Cardiac fibroblast (primary cell): ENCODE data around the gene MCM9.
"Not testable (repeated sequence)": the region's sequence is repeated elsewhere in the genome, so short reads cannot be mapped to it uniquely, and the experiment has no call there.

Experiments used
- DNase-seq, 2 donors: peaks; one replicate each; pipeline versions ENCODE4 v3.0.0 to v3.0.0-alpha.2; 2010; ENCODE audit warnings: low read depth in 2 of 2
- H3K4me3 ChIP-seq, 2 donors: replicated peaks in 1 of 2; 1 replicate in 1 of 2; 2 replicates in 1 of 2; pipeline ENCODE4 v1.5.1; 2011; ENCODE audit warnings: low read depth in 2 of 2, low read length in 2 of 2, mild to moderate bottlenecking in 2 of 2, moderate library complexity in 1 of 2
- TF ChIP-seq, protein P1 (sequence below): IDR thresholded peaks from one replicate; pipeline ENCODE4 v1.5.1; 2011; ENCODE audit warnings: low read depth, mild to moderate bottlenecking, low read length, inconsistent platforms

The MCM9 gene

DNA sequence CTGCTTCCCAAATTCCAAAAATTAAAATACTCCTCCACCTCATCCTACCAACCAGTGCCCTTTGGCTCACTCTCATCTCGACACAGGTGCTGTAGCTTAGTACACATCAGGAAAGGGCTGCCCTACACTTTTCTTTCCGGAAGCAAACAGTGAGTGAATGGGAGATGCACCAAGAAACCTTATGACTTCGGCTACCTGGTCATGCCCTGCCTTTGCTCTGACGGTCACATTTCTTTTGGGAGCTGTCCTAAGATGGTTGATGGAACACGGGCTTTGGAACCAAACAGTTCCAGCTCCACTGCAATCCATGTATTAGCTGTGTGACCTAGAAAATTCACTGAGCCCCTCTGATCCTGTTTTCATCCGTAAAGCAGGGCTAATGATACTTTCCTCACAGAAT is 133.7 kb downstream of the MCM9 start:
- no peak overlapping the region for H3K4me3 ChIP-seq
- TF ChIP-seq, protein P1, sequence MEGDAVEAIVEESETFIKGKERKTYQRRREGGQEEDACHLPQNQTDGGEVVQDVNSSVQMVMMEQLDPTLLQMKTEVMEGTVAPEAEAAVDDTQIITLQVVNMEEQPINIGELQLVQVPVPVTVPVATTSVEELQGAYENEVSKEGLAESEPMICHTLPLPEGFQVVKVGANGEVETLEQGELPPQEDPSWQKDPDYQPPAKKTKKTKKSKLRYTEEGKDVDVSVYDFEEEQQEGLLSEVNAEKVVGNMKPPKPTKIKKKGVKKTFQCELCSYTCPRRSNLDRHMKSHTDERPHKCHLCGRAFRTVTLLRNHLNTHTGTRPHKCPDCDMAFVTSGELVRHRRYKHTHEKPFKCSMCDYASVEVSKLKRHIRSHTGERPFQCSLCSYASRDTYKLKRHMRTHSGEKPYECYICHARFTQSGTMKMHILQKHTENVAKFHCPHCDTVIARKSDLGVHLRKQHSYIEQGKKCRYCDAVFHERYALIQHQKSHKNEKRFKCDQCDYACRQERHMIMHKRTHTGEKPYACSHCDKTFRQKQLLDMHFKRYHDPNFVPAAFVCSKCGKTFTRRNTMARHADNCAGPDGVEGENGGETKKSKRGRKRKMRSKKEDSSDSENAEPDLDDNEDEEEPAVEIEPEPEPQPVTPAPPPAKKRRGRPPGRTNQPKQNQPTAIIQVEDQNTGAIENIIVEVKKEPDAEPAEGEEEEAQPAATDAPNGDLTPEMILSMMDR, result no peak
- no peak for DNase-seq

GRCh38 chr6:118800394-118801071 is 134.4 kb downstream of the MCM9 start:
- DNase-seq, result peak; percentile 91 to 93
- TF ChIP-seq, protein P1, result peak; percentile 89
- peak overlapping the region in 1 of 2 donors; percentile 32 for H3K4me3 ChIP-seq

DNA sequence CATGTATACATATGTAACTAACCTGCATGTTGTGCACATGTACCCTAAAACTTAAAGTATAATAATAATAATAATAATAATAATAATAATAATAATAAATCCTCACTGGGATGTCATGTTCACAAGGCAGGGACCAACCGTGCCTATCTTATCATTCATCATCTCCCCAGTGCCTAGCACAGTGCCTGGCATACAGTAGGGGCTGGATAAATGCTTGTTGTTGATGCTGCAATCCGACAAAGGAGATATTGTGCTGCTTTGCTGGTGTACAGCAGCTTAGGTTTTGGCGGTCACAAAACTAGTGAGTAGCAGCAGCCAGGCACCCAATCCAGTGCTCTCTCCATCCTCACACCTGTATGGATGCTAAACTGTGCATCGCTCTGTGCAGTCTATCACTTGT is 135.1 kb downstream of the MCM9 start:
- H3K4me3 ChIP-seq, result no peak overlapping the region
- no peak for DNase-seq
- TF ChIP-seq, protein P1, result no peak

DNA sequence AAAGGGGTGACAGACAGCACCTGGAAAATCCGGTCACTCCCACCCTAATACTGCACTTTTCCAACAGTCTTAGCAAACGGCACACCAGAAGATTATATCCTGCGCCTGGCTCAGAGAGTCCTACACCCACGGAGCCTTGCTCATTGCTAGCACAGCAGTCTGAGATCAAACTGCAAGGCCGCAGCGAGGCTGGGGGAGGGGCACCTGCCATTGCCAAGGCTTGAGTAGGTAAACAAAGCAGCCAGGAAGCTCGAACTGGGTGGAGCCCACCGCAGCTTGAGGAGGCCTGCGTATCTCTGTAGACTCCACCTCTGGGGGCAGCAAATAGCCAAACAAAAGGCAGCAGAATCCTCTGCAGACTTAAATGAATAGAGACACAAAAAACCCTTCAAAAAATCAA is 138.4 kb downstream of the MCM9 start:
- DNase-seq, H3K4me3 ChIP-seq: not testable (repeated sequence)

DNA sequence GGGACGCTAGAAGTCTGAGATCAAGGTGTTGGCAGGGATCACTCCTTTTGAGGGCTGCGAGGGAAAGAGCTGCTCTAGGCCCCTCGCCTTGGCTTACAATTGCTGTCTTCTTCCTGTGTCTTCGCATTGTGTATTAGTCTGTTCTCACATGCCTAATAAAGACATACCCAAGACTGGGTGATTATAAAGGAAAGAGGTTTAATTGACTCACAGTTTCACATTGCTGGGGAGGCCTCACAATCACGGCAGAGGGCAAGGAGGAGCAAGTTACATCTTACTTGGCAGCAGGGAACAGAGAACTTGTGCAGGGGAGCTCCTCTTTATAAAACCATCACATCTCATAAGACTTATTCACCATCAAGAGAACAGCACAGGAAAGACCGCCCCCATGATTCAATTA is 143.5 kb downstream of the MCM9 start:
- H3K4me3 ChIP-seq, result no peak overlapping the region
- no peak for DNase-seq
- TF ChIP-seq, protein P1, result no peak

- TF ChIP-seq, protein P1, result no peak
- H3K4me3 ChIP-seq, result no peak overlapping the region
- no peak for DNase-seq
These were observed 145.0 kb downstream of the MCM9 start for GRCh38 chr6:118789954-118790353.

DNA sequence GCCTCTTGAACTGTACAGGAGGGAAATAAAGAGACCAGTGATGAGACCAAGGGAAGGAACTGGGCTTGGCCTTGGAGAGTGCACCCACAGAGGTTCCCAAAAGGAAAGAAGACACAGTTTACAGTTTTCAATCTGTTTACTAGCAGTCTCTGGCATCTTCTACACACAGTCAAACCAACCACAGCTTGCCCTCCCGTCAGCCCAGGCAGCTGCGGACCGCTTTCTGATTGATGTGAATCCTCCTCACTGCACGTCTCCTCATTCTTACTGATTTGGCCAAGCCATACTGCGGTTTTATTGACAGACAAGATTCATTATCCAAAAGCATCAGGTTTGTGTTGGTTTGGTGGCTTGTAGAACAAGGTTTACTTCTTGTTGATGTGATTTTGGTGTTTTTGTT is 145.5 kb downstream of the MCM9 start:
- TF ChIP-seq, protein P1, result no peak
- DNase-seq, result no peak
- no peak overlapping the region for H3K4me3 ChIP-seq
